ENCODE data around the gene SLC6A12.
A peak's percentile ranks its signal among the peaks of the same experiment; 100 is the strongest.
"Not testable (repeated sequence)": the region's sequence is repeated elsewhere in the genome, so short reads cannot be mapped to it uniquely, and the experiment has no call there.

The SLC6A12 gene

DNA sequence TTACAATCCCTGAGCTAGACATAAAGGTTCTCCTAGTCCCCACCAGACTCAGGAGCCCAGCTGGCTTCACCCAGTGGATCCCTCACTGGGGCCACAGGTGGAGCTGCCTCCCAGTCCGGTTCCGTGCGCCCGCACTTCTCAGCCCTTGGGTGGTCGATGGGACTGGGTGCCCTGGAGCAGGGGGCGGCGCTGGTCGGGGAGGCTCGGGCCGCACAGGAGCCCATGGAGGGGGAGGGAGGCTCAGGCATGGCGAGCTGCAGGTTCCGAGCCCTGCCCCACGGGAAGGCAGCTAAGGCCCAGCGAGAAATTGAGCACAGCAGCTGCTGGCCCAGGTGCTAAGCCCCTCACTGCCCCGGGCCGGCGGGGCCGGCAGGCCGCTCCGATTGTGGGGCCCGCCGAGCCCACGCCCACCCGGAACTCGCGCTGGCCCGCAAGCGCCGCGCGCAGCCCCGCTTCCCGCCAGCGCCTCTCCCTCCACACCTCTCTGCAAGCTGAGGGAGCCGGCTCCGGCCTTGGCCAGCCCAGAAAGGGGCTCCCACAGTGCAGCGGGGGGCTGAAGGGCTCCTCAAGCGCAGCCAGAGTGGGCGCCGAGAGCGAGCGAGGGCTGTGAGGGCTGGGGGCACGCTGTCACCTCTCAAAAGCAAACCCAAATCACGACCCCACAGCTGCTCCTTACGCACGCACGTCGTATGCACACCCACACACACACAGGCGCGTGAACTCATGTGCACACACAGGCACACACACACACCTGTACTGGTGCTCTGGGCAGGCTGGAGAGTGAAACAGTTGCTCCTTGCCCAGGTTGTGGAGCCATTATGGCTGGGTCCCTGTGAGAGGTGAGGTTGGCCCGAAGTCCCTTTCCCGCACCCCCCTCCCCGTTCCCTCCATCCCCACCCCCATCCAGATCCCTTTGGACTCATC is 25.7 kb downstream of the SLC6A12 start:
- not testable (repeated sequence) for H3K36me3 Mint-ChIP-seq (ENCODE audit: low read depth); H3K27me3 Mint-ChIP-seq (ENCODE audit: low read depth); H3K9me3 Mint-ChIP-seq; H3K4me1 Mint-ChIP-seq (ENCODE audit: low read depth); H3K27ac Mint-ChIP-seq
- peak overlapping the region; percentile 69 for H3K4me3 Mint-ChIP-seq

DNA sequence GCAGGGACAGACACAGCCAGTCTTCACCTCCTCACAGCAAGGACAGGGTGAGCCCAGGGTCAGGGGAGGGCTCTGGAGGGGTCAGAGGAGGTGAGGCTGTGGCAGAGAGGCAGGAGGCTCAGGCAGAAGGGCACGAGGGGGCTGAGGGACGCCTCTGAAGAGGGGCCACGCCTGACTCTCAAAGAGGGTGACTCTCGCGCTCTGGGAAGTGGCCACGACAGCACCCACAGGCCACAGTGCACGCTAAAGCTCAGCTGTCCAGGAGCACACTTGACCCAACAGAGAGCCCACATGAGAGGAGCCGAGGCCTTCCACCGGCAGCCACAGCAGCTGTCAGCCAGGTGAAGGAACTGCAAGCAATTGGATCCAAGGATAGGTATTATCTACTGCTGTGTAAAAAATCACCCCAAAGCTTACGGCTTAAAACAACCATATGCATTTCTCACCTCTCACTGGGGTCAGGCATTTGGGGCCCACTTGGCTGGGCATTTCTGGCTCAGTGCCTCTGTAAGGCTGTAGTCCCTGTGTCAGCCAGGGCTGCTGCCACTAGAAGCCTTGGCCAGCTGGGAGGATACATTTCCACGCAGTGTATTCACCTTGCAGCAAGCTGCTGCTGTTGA is 27.8 kb downstream of the SLC6A12 start:
- Mint-ChIP-seq H3K27me3 (ENCODE audit: low read depth) (peaks cover 5% of the 10 kb centered on the region), H3K4me1 (ENCODE audit: low read depth) (peaks cover 2% of the 10 kb centered on the region), H3K36me3 (ENCODE audit: low read depth) (no peaks in the 10 kb centered on the region), H3K9me3 (no peaks in the 10 kb centered on the region), H3K27ac (no peak overlapping the region), H3K4me3 (no peak overlapping the region)

DNA sequence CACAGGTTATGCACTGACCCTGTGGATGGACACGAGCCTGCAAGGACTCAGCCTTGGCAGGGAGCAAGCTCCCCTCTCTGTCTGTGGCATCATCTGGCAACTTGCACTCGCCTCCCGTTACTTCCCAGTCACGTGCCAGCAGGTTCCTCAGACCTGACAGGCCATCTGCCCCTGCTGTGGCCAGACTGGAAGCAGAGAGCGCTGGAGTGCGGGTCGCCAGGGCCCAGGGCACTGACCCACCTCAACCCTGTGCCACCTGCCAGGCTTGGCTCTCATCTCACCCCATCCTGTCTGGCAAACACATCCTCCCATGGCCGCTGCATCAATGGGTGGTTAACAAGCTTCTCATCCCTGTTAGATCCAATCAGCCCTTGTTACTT is 28.4 kb downstream of the SLC6A12 start:
- Mint-ChIP-seq H3K27me3 (ENCODE audit: low read depth) (peaks cover 5% of the 10 kb centered on the region), H3K4me1 (ENCODE audit: low read depth) (peaks cover 2% of the 10 kb centered on the region), H3K36me3 (ENCODE audit: low read depth) (no peaks in the 10 kb centered on the region), H3K27ac (no peak overlapping the region), H3K9me3 (no peaks in the 10 kb centered on the region), H3K4me3 (no peak overlapping the region)

DNA sequence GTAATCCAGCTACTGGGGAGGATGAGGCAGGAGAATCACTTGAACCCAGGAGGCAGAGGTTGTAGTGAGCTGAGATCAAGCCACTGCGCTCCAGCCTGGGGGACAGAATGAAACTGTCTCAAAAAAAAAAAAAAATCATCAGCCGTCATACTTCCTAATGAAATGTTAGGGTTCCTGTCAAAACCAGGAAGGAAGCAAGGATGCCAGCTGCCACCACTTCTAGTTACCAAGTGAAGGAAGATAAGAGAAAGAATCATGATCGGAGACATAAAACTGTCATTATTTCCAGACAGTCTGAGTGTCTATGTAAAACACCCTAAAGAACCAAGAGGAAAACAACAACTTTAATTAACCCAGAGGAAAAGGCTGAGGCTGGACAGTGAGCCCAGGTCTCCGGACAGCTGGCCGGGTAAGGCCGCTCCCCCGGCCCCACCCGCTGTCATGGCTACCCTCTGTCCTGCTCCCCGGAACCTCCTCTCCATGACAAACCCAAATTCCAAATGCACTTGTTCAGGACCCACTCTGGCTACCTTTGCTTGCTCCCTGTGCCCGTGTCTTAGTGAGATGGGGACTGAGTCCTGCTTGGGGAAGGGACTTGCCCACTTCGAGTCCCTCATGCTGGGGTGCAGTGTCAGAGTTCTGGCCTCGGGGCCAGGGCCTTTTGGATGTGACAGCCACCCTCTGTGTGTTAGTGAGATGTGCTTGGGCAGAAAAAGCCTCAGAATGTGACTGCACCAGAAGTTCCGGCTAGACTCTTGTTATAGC is 29.0 kb downstream of the SLC6A12 start:
- H3K4me1 Mint-ChIP-seq (ENCODE audit: low read depth): peaks cover 4% of the 10 kb centered on the region
- no peaks in the 10 kb centered on the region for H3K9me3 Mint-ChIP-seq
- no peak overlapping the region for H3K27ac Mint-ChIP-seq
- peaks cover 1% of the 10 kb centered on the region for H3K27me3 Mint-ChIP-seq (ENCODE audit: low read depth)
- no peaks in the 10 kb centered on the region for H3K36me3 Mint-ChIP-seq (ENCODE audit: low read depth)
- no peak overlapping the region for H3K4me3 Mint-ChIP-seq

DNA sequence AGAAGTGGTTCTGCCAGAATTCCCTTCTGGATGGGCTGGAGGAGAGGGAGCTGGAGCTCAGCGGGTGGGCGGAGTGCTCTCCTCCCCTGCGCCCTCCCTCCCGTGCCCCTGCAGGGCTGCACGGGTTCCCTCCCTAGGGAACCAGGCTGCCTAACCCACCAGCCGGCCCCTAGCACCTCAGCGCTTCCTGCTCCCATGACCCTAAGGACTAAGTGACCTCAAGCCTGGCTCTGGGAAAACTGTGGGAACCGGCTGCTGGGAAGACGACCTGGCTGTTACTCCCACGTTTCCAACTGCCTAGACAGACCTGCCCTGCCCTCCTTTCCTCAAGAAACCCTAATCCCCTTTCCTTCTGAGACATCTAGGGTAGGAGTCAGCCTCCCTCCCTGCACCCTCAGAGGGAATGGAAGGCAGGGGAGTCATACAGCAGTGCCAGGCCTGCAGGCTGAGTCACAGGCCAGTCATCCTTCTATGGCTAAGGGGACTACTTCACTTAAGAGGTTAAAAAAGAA is 31.5 kb downstream of the SLC6A12 start:
- H3K9me3 Mint-ChIP-seq: no peaks in the 10 kb centered on the region
- no peaks in the 10 kb centered on the region for H3K27me3 Mint-ChIP-seq (ENCODE audit: low read depth)
- no peak overlapping the region for H3K27ac Mint-ChIP-seq
- H3K36me3 Mint-ChIP-seq (ENCODE audit: low read depth): no peaks in the 10 kb centered on the region
- H3K4me3 Mint-ChIP-seq: no peak overlapping the region
- peaks cover 1% of the 10 kb centered on the region for H3K4me1 Mint-ChIP-seq (ENCODE audit: low read depth)

DNA sequence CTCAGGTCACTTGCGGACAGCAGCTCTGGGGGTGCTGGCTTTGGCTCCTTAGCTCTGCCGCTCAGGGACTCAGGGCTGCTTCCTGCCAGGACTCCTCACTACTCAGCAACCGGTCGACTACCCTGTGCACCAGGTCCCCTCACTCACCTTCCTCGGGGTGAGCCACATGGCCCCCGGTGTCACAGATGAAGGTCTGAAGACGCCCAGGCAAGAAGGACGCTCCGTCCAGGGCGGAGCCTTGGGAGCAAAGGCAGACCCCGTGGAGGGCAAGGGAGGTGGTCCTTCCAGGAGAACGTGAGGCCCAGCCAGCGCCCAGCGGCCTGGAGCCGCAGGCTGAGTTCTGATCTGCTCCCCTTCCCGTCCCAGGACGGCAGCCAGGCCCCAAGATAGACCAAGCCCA is 32.0 kb downstream of the SLC6A12 start:
- no peaks in the 10 kb centered on the region for H3K9me3 Mint-ChIP-seq
- peaks cover 1% of the 10 kb centered on the region for H3K4me1 Mint-ChIP-seq (ENCODE audit: low read depth)
- no peak overlapping the region for H3K4me3 Mint-ChIP-seq
- no peak overlapping the region for H3K27ac Mint-ChIP-seq
- no peaks in the 10 kb centered on the region for H3K36me3 Mint-ChIP-seq (ENCODE audit: low read depth)
- no peaks in the 10 kb centered on the region for H3K27me3 Mint-ChIP-seq (ENCODE audit: low read depth)

DNA sequence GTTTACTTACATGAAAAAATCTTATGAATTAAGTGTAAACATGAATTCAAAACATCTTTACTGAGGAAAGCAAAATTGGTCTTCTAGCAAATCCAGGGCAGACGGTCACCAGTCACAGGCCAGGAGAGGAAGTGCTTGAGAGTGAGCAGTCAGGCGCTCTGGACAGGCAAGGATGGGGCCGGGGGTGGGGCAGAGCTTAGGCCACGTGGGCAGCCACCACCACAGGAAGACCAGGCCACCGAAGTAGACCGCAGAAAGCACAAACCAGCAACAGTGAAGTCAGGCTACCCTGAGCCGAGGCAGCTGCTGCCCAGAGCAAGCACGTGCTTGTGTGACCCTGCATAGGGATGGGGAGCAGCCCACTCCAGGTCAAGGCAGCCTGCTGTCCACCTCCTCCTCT is 33.5 kb downstream of the SLC6A12 start:
- no peaks in the 10 kb centered on the region for H3K27me3 Mint-ChIP-seq (ENCODE audit: low read depth)
- no peak overlapping the region for H3K27ac Mint-ChIP-seq
- H3K9me3 Mint-ChIP-seq: no peaks in the 10 kb centered on the region

DNA sequence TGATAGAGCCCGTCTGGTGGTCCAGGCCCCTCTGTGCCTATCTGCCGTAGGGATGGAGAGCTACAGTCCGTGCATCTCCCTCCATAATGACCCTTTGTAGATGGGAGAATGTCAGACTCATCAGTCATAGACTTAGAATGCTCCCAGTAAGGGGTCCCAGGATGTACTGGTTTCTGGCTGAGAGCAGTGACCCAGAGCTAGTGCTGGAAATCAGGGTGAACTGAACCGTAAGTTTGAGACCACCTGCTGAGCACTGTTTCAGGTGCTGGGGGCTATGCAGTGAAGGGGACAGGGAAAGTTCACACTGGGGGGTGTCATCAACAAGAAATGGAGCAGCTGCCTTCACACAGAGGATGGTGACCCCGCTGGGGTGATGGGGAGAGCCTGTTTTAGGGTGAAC is 34.1 kb downstream of the SLC6A12 start:
- H3K27me3 Mint-ChIP-seq (ENCODE audit: low read depth): no peaks in the 10 kb centered on the region
- no peak overlapping the region for H3K27ac Mint-ChIP-seq
- H3K4me3 Mint-ChIP-seq: no peak overlapping the region
- peaks cover 1% of the 10 kb centered on the region for H3K4me1 Mint-ChIP-seq (ENCODE audit: low read depth)
- H3K36me3 Mint-ChIP-seq (ENCODE audit: low read depth): no peaks in the 10 kb centered on the region
- H3K9me3 Mint-ChIP-seq: no peaks in the 10 kb centered on the region

More for the DNA sequence above, 33.5 kb downstream of the SLC6A12 start:
- H3K4me3 Mint-ChIP-seq: no peak overlapping the region
- H3K36me3 Mint-ChIP-seq (ENCODE audit: low read depth): no peaks in the 10 kb centered on the region
- peaks cover 1% of the 10 kb centered on the region for H3K4me1 Mint-ChIP-seq (ENCODE audit: low read depth)

DNA sequence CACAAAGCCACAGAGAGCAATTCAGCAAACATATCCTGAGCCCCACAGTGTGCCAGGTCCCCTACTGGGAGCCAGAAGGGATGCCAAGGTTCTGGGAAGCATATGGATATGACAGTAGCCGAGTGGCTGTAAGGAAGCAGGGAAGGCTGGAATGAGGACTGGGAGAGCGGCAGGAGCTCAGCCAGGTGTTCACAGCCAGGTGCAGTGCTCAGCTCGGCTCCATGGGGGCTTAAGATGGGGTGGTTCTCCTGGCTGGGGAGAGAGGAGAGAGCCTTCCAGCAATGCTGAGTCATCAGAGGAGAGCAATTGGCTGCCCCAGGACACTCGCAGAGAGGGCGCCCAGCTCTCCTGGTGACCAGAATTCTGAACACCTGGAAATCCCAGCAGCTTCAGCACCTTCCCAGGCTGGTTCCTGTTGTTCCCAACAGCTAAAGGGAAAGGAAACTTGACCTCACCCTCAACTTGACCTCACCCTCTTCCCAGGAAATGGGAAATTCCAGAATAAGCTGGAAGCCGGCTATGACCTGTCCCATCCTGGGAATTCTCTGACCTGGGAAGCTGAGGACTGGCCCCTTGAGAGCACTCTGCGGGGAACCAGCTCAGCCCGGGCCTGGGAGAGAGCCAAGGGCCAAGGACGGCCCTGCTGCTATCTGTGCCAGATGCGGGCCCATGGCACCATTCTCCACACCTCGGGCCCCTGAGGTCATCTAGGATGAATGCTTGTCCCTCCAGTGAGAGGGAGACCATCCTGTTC is 34.6 kb downstream of the SLC6A12 start:
- Mint-ChIP-seq H3K27ac (no peak overlapping the region), H3K4me3 (no peak overlapping the region), H3K27me3 (ENCODE audit: low read depth) (no peaks in the 10 kb centered on the region), H3K36me3 (ENCODE audit: low read depth) (no peaks in the 10 kb centered on the region), H3K9me3 (no peaks in the 10 kb centered on the region), H3K4me1 (ENCODE audit: low read depth) (peaks cover 1% of the 10 kb centered on the region)

DNA sequence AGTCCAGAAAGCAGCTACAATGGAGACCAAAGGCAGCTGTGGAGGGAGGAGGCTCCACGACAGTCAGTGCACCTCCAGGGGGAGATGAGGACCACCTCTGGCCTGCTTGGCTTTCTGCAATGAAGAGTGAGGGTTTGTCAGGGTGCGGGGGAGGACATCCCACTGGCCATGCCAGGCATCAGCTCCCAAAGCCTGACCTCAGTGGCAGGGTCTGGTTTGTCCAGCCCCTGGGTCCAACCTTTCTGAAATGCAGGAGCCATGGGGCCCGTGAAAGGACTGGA is 35.2 kb downstream of the SLC6A12 start:
- H3K9me3 Mint-ChIP-seq: no peaks in the 10 kb centered on the region
- H3K4me1 Mint-ChIP-seq (ENCODE audit: low read depth): peaks cover 1% of the 10 kb centered on the region
- H3K27me3 Mint-ChIP-seq (ENCODE audit: low read depth): no peaks in the 10 kb centered on the region
- H3K36me3 Mint-ChIP-seq (ENCODE audit: low read depth): no peaks in the 10 kb centered on the region
- no peak overlapping the region for H3K27ac Mint-ChIP-seq
- no peak overlapping the region for H3K4me3 Mint-ChIP-seq

DNA sequence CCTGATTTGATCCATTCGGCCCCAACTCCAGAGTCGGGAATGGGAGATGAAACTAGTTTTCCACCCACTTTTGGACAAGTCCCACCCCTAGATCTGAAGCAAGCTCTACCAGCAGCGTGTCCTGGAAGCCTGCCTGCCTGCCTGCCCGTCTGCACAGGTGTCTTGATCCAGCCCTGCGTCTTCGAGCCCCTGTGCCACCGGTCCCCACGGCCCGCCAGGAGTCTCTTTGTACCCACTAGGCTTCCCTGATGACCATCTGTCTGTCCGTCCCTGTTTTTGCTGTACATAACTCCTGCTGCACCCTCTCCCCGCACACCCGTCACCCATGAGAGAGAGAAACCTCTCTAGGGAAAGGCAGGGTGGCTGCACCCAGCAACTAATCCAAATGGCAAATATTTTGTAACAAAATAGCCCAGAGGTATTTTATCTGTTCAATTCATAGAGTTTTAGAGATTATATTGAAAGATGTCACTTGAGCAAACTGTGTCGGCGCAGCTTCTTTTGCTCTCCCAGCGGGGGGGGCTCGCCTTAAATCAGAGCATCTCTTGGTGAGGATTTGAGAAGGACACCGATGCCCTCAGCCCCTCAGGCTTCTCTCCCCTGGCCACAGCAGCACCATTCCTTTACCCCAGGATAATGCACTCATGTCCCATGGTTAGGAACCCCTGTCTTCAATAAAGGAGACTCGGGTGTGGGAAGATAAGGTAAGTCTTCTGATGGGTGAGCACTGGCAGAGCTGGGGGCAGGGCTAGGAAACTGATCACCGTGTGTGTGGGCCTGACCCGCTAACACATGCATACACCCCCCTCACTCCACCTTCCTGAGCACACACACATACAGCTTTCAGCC is 35.8 kb downstream of the SLC6A12 start:
- Mint-ChIP-seq H3K4me3 (no peak overlapping the region), H3K36me3 (ENCODE audit: low read depth) (no peaks in the 10 kb centered on the region), H3K9me3 (no peaks in the 10 kb centered on the region), H3K4me1 (ENCODE audit: low read depth) (peaks cover 1% of the 10 kb centered on the region), H3K27me3 (ENCODE audit: low read depth) (no peaks in the 10 kb centered on the region), H3K27ac (no peak overlapping the region)

DNA sequence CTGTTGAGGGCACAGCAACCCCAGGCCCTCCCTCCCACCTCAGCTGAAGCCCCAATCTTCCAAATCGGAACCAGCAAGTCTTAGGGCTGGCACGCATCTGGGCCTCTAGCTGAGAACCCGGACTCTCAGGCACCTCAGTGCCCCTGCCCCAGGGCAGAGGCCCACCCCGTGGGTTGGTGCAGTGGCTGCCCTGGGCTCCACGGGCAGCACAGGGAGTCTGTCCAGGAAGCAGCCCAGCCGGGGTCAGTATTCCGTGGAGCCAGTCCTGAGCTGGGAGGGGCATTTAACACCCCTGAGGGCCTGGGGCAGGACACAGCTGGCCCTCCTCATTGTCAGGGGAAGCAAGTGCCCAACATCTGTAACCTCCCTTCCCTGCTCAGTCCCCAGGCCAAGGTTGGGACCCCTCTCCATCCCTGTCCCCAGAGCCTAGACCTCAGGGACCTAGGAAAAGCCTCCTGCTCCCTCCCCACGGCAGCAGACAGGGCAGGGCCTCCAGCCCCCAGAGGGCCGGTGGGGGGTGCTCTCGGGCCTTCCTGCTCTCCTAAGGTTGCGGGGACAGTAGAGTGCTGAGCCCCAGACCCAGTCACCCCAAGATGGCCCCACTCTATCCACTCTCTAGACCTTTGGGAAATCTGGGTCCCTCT is 36.5 kb downstream of the SLC6A12 start:
- Mint-ChIP-seq H3K4me1 (ENCODE audit: low read depth) (peaks cover 1% of the 10 kb centered on the region), H3K27ac (no peak overlapping the region), H3K36me3 (ENCODE audit: low read depth) (no peaks in the 10 kb centered on the region), H3K9me3 (no peaks in the 10 kb centered on the region), H3K4me3 (no peak overlapping the region), H3K27me3 (ENCODE audit: low read depth) (no peaks in the 10 kb centered on the region)
